HepG2 (cell line): ENCODE data around the gene TMBIM1. TPM values are rescaled to one million over a fixed set of nuclear protein-coding genes. Genes with fewer than 3 reads are reported as not detected.

Experiments
- ATM ChIP-seq: fragments of 450-650 bp; IDR thresholded peaks from 2 replicates; pipeline ENCODE4 v1.7.1; 2017; ENCODE audit warnings: mild to moderate bottlenecking, borderline replicate concordance
- BATF2 ChIP-seq: sonication (generic); formaldehyde crosslinking; IDR thresholded peaks from 2 replicates; pipeline ENCODE4 v1.8.0; 2022; ENCODE audit warnings: mild to moderate bottlenecking, missing genetic modification reagents, moderate library complexity
- CREB3 ChIP-seq: sonication (generic); formaldehyde crosslinking; IDR thresholded peaks from 2 replicates; pipeline ENCODE4 v1.5.0; 2020; ENCODE audit warnings: missing genetic modification reagents
- DBP ChIP-seq: sonication (generic); formaldehyde crosslinking; IDR thresholded peaks from 2 replicates; pipeline ENCODE4 v1.4.0; 2020; ENCODE audit warnings: missing genetic modification reagents; ENCODE audit errors: not compliant biosample characterization
- NBN ChIP-seq: fragments of 450-650 bp; conservative IDR thresholded peaks from 2 replicates; pipeline ENCODE4 v1.6.1; 2017
- PCBP1 ChIP-seq: fragments of 200-400 bp; formaldehyde crosslinking; IDR thresholded peaks from 2 replicates; pipeline ENCODE4 v1.6.1; 2017; ENCODE audit warnings: mild to moderate bottlenecking, low read depth, low read length, borderline replicate concordance
- SMARCC2 ChIP-seq: fragments of 450-650 bp; IDR thresholded peaks from 2 replicates; pipeline ENCODE4 v1.6.1; 2017; ENCODE audit warnings: antibody characterized with exemption, mild to moderate bottlenecking
- TFE3 ChIP-seq: IDR thresholded peaks from 2 replicates; pipeline ENCODE4 v1.6.1; 2016
- THYN1 ChIP-seq: sonication (generic); formaldehyde crosslinking; IDR thresholded peaks from 2 replicates; pipeline ENCODE4 v1.8.1; 2023; ENCODE audit warnings: low read depth, mild to moderate bottlenecking, moderate library complexity, missing genetic modification reagents, borderline replicate concordance
- ZFP62 ChIP-seq: sonication (generic); formaldehyde crosslinking; IDR thresholded peaks from 2 replicates; pipeline ENCODE4 v1.4.0; 2020; ENCODE audit warnings: missing genetic modification reagents
- ZMAT5 ChIP-seq: sonication (generic); formaldehyde crosslinking; IDR thresholded peaks from 2 replicates; pipeline ENCODE4 v1.5.0; 2020; ENCODE audit warnings: mild to moderate bottlenecking, low read depth, missing genetic modification reagents, borderline replicate concordance
- ZMYM3 ChIP-seq: sonication (generic); formaldehyde crosslinking; IDR thresholded peaks from 2 replicates; pipeline ENCODE4 v1.5.1; 2020; ENCODE audit warnings: mild to moderate bottlenecking, missing genetic modification reagents
- ZNF275 ChIP-seq: sonication (generic); formaldehyde crosslinking; IDR thresholded peaks from 2 replicates; pipeline ENCODE4 v1.8.0; 2022; ENCODE audit warnings: missing genetic modification reagents, mild to moderate bottlenecking, inconsistent platforms, borderline replicate concordance
- ZNF292 ChIP-seq: sonication (generic); formaldehyde crosslinking; IDR thresholded peaks from 2 replicates; pipeline ENCODE4 v1.8.1; 2022; ENCODE audit warnings: mild to moderate bottlenecking, low read depth, missing genetic modification reagents, borderline replicate concordance
- ZNF550 ChIP-seq: sonication (generic); formaldehyde crosslinking; IDR thresholded peaks from 2 replicates; pipeline ENCODE4 v1.4.0; 2020; ENCODE audit warnings: mild to moderate bottlenecking, missing genetic modification reagents, borderline replicate concordance
- ZNF605 ChIP-seq: sonication (generic); formaldehyde crosslinking; IDR thresholded peaks from 2 replicates; pipeline ENCODE4 v1.8.0; 2022; ENCODE audit warnings: mild to moderate bottlenecking, missing genetic modification reagents
- ZNF687 ChIP-seq: sonication (generic); formaldehyde crosslinking; IDR thresholded peaks from 2 replicates; pipeline ENCODE4 v1.5.1; 2020; ENCODE audit warnings: mild to moderate bottlenecking, missing genetic modification reagents, moderate library complexity
- ZNF773 ChIP-seq: sonication (generic); formaldehyde crosslinking; IDR thresholded peaks from 2 replicates; pipeline ENCODE4 v1.4.0; 2020; ENCODE audit warnings: missing genetic modification reagents, borderline replicate concordance
- polyA plus RNA-seq, 8 experiments: library from polyadenylated mRNA; depleted of rRNA in 3 of 8; stranded (reverse) in 7 of 8; unstranded in 1 of 8; fragments of >200 nt; fragmentation: Illumina TruSeq in 4 of 8; extraction: Trizol in 4 of 8; gene quantifications; 2 replicates each; pipeline versions ENCODE4 v1.2.1 to v1.2.3, GENCODE V29; 2011 to 2016; ENCODE audit warnings: low read depth in 4 of 8, missing spikeins in 1 of 8, mixed read lengths in 1 of 8; ENCODE audit not compliant: insufficient read depth in 1 of 8
- total RNA-seq, 5 experiments: library from RNA; depleted of rRNA; stranded (reverse); fragments of >200 nt; fragmentation: Illumina TruSeq; extraction: Trizol; gene quantifications; 2 replicates each; pipeline ENCODE4 v1.2.3, GENCODE V29; 2016; ENCODE audit warnings: low read depth in 1 of 5

TMBIM1 gene
- total and polyA plus RNA-seq, 2 of the 13 experiments (the other 11 are each of a cell fraction or from before 2014, with no cell fraction given) = 127 to 139 TPM

GRCh38 chr2:218292048-218293014, at the start of gene TMBIM1 (continued):
- TF ChIP-seq ZNF275 (no peak), NBN (no peak), DBP (CRISPR knock-in tag) (no peak), ZMYM3 (CRISPR knock-in tag) (no peak; the same call in 1 of the 2 replicates), BATF2 (no peak), ATM (no peak), THYN1 (no peak), CREB3 (CRISPR knock-in tag) (0 out of 2 replicates have a peak, but pooled peaks have one; percentile 37), PCBP1 (no peak), ZNF687 (peak; percentile 90), SMARCC2 (no peak), ZMAT5 (CRISPR knock-in tag) (no peak), TFE3 (CRISPR knock-in tag) (peak; percentile 45; the same call in 1 of the 2 replicates), ZNF292 (no peak), ZNF550 (CRISPR knock-in tag) (no peak), ZFP62 (no peak), ZNF773 (CRISPR knock-in tag) (peak; percentile 86; the same call in 1 of the 2 replicates), ZNF605 (CRISPR knock-in tag) (peak; percentile 68)
